GM19438 (cell line): Measurements from ENCODE around the gene ZNF286A.
"Not testable (repeated sequence)": the region's sequence is repeated elsewhere in the genome, so short reads cannot be mapped to it uniquely, and the experiment has no call there.

Experiments
- ATAC-seq: cut with Tn5 transposase; IDR thresholded peaks from one replicate; pipeline ENCODE4 v1.9.1; 2021; ENCODE audit warnings: low read depth; ENCODE audit not compliant: unreplicated experiment

ZNF286A gene

GRCh38 chr17:15749403-15749802 lies 49.9 kb downstream of the ZNF286A start:
- ATAC-seq = not testable (repeated sequence)

- not testable (repeated sequence) for ATAC-seq
These were observed 69.4 kb downstream of the ZNF286A start for GRCh38 chr17:15768865-15769533.
